MM.1S (cell line): ENCODE results near the gene CD46.
"Not testable (repeated sequence)": the region's sequence is repeated elsewhere in the genome, so short reads cannot be mapped to it uniquely, and the experiment has no call there.

Experiments used
- CTCF ChIP-seq: fragments of 300-600 bp; sonication (generic); IDR thresholded peaks from 2 replicates; pipeline ENCODE4 v1.5.1; 2016; ENCODE audit warnings: antibody characterized with exemption, low read length, mixed read lengths
- EZH2 ChIP-seq: fragments of 300-600 bp; sonication (generic); optimal IDR thresholded peaks from 2 replicates; pipeline ENCODE3; 2017; ENCODE audit warnings: low read depth, mild to moderate bottlenecking, antibody characterized with exemption, low read length, mixed read lengths
- EZH2phosphoT487 ChIP-seq: fragments of 300-600 bp; sonication (generic); IDR thresholded peaks from 2 replicates; pipeline ENCODE4 v1.6.1; 2018; ENCODE audit warnings: antibody characterized with exemption, low read length

- TF ChIP-seq CTCF, EZH2, EZH2phosphoT487: not testable (repeated sequence)
These were observed 428 bp upstream of the CD46 start for GRCh38 chr1:207751463-207751789.
